B cell (primary cell): Measurements from ENCODE around the gene CCDC83. TPM values are rescaled to one million over a fixed set of nuclear protein-coding genes. Genes with fewer than 3 reads are reported as not detected.
"Not testable (repeated sequence)": the region's sequence is repeated elsewhere in the genome, so short reads cannot be mapped to it uniquely, and the experiment has no call there.

Experiments used
- ATAC-seq: fragments of 200-7000 bp; cut with Tn5 transposase; one replicate; pipeline ENCODE4 v1.10.0; 2021; ENCODE audit warnings: low read depth, mild to moderate bottlenecking, moderate number of reproducible peaks, moderate library complexity
- CTCF ChIA-PET: fragments of 350-600 bp; sonication (Branson Sonifier 250); formaldehyde crosslinking; loops from one replicate; lab custom pipeline; 2021; ENCODE audit warnings: antibody characterized with exemption, inconsistent platforms; lab: Charles Lee
- POLR2A ChIA-PET: fragments of 350-600 bp; sonication (Branson Sonifier 250); formaldehyde crosslinking; loops from one replicate; lab custom pipeline; 2021; ENCODE audit warnings: antibody characterized with exemption; lab: Charles Lee
- DNase-seq: peaks from one replicate; pipeline ENCODE4 v3.0.0; 2013
- H2AFZ ChIP-seq: 2 replicates; pipeline ENCODE4 v1.6.1; 2012; ENCODE audit warnings: mild to moderate bottlenecking, low read depth, low read length; ENCODE audit not compliant: insufficient read depth, poor library complexity, severe bottlenecking
- H3K27ac ChIP-seq, 2 donors: 1 replicate in 1 of 2; 2 replicates in 1 of 2; pipeline ENCODE4 v1.5.1; 2012 to 2013; ENCODE audit warnings: low read length in 2 of 2, mild to moderate bottlenecking in 2 of 2, moderate library complexity in 1 of 2
- H3K27me3 ChIP-seq, 4 experiments: fragments of 200-600 bp in 1 of 4; sonication (generic) in 1 of 4; replicated peaks in 1 of 4; 1 replicate in 2 of 4; 2 replicates in 2 of 4; pipeline versions ENCODE4 v1.6.1 to v1.7.0; 2013 to 2016; ENCODE audit warnings: low read length in 3 of 4, mild to moderate bottlenecking in 2 of 4, mixed read lengths in 1 of 4, moderate library complexity in 1 of 4; ENCODE audit not compliant: insufficient read depth in 4 of 4, control insufficient read depth in 3 of 4; ENCODE audit errors: control extremely low read depth in 1 of 4
- H3K36me3 ChIP-seq, 2 experiments: replicated peaks in 1 of 2; 1 replicate in 1 of 2; 2 replicates in 1 of 2; pipeline versions ENCODE4 v1.6.1 to v1.7.1; 2013; ENCODE audit warnings: low read length in 1 of 2; ENCODE audit not compliant: insufficient read depth in 2 of 2, control insufficient read depth in 1 of 2; ENCODE audit errors: control extremely low read depth in 1 of 2, extremely low read depth in 1 of 2
- H3K4me1 ChIP-seq, 2 donors: fragments of 200-600 bp in 1 of 2; sonication (generic) in 1 of 2; 1 replicate in 1 of 2; 2 replicates in 1 of 2; pipeline versions ENCODE4 v1.5.1 to v1.6.1; 2013 to 2017; ENCODE audit warnings: low read length in 2 of 2; ENCODE audit not compliant: control insufficient read depth in 2 of 2, insufficient read depth in 2 of 2
- H3K4me2 ChIP-seq: replicated peaks from 2 replicates; pipeline ENCODE3; 2012; ENCODE audit warnings: mild to moderate bottlenecking, low read depth, low read length; ENCODE audit not compliant: poor library complexity, severe bottlenecking
- H3K4me3 ChIP-seq, 5 experiments: fragments of 200-600 bp in 1 of 5; sonication (generic) in 1 of 5; 1 replicate in 3 of 5; 2 replicates in 2 of 5; pipeline versions ENCODE4 v1.5.1 to v1.7.0; 2011 to 2016; ENCODE audit warnings: low read length in 4 of 5, mild to moderate bottlenecking in 4 of 5, low read depth in 2 of 5, control low read depth in 1 of 5, moderate library complexity in 1 of 5; ENCODE audit not compliant: insufficient read depth in 1 of 5; ENCODE audit errors: control extremely low read depth in 1 of 5, extremely low read depth in 1 of 5
- H3K79me2 ChIP-seq: fragments of 200-600 bp; sonication (generic); one replicate; pipeline ENCODE4 v1.6.0; 2016; ENCODE audit warnings: low read length; ENCODE audit not compliant: control insufficient read depth, insufficient read depth
- H3K9ac ChIP-seq: fragments of 200-600 bp; sonication (generic); 2 replicates; pipeline ENCODE4 v1.6.1; 2017; ENCODE audit warnings: mild to moderate bottlenecking, low read length, moderate library complexity
- H3K9me3 ChIP-seq, 3 donors: one replicate each; pipeline versions ENCODE4 v1.6.1 to v1.7.1; 2013; ENCODE audit warnings: low read length in 2 of 3; ENCODE audit not compliant: control insufficient read depth in 2 of 3, insufficient read depth in 1 of 3; ENCODE audit errors: control extremely low read depth in 1 of 3
- H4K20me1 ChIP-seq: 2 replicates; pipeline ENCODE4 v1.6.0; 2012; ENCODE audit warnings: mild to moderate bottlenecking, low read length; ENCODE audit not compliant: insufficient read depth, control insufficient read depth, poor library complexity, severe bottlenecking
- H3K27ac Mint-ChIP-seq: one replicate; pipeline ENCODE4 v1.8.0; 2021; ENCODE audit warnings: mixed read lengths
- H3K27me3 Mint-ChIP-seq: one replicate; pipeline ENCODE4 v1.8.0; 2021; ENCODE audit warnings: mixed read lengths
- H3K4me1 Mint-ChIP-seq: one replicate; pipeline ENCODE4 v1.8.0; 2021; ENCODE audit warnings: mixed read lengths
- H3K4me3 Mint-ChIP-seq: one replicate; pipeline ENCODE4 v1.8.0; 2021; ENCODE audit warnings: mixed read lengths
- H3K9me3 Mint-ChIP-seq: one replicate; pipeline ENCODE4 v1.8.0; 2022; ENCODE audit warnings: mixed read lengths; ENCODE audit not compliant: insufficient read depth
- WGBS: methylation state at CpG from one replicate; pipeline ENCODE4 v1.1.5; 2013; ENCODE audit warnings: missing lambda C conversion rate; ENCODE audit not compliant: insufficient coverage; 5-methylcytosine and 5-hydroxymethylcytosine counted together
- intact Hi-C: fragments of 100-400 bp; cut with micrococcal nuclease; formaldehyde crosslinking; loops from one replicate; pipeline ENCODE4 v1.10.0; 2022
- polyA plus RNA-seq: library from polyadenylated mRNA; depleted of rRNA; stranded (reverse); fragments of >200 nt; gene quantifications from 2 replicates; pipeline ENCODE4 v1.2.3, GENCODE V29; 2012
- total RNA-seq, 2 donors: library from RNA; stranded (reverse); fragments of 120-200 nt in 1 of 2; gene quantifications; 1 replicate in 1 of 2; 2 replicates in 1 of 2; pipeline versions ENCODE4 v1.2.3 to v1.2.4, GENCODE V29; 2013 to 2022

The CCDC83 gene
- total and polyA plus RNA-seq, 2 donors (not counting 1 experiment from before 2014, with no cell fraction given): not detected

DNA sequence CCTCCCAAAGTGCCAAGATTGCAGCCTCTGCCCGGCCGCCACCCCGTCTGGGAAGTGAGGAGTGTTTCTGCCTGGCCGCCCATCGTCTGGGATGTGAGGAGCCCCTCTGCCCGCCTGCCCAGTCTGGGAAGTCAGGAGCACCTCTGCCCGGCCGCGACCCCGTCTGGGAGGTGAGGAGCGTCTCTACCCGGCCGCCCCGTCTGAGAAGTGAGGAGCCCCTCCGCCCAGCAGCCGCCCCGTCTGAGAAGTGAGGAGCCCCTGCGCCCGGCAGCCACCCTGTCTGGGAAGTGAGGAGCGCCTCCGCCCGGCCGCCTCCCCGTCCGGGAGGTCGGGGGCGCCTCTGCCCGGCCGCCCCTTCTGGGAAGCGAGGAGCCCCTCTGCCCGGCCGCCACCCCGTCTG, 2.4 kb upstream of the CCDC83 start:
- H3K27ac Mint-ChIP-seq, H3K79me2 ChIP-seq, H3K4me3 Mint-ChIP-seq, H3K9me3 Mint-ChIP-seq, H3K9ac ChIP-seq, H2AFZ ChIP-seq, H3K27me3 Mint-ChIP-seq, H3K27me3 ChIP-seq, H3K4me2 ChIP-seq, POLR2A ChIA-PET, DNase-seq, ATAC-seq, H3K9me3 ChIP-seq, H3K27ac ChIP-seq, H3K36me3 ChIP-seq, H4K20me1 ChIP-seq, H3K4me3 ChIP-seq: not testable (repeated sequence)
- peaks cover 3 to 11% of the 10 kb centered on the region in 2 donors for H3K4me1 ChIP-seq
- intact Hi-C loops: loop anchor here (10.0 kb wide), 1 partner anchor 342 kb away; no protein-coding TSS in a partner anchor
- peaks cover 12% of the 10 kb centered on the region for H3K4me1 Mint-ChIP-seq
- CTCF ChIA-PET: interaction anchor here (1.2 kb wide), 1 partner anchor 436 kb away, joined by 3 read pairs; no protein-coding TSS in a partner anchor
- 99% methylated on average over 30 of the region's 33 CpGs for WGBS

GRCh38 chr11:85853541-85853940, 1.6 kb upstream of the CCDC83 start:
- H3K79me2 ChIP-seq, POLR2A ChIA-PET, H3K27me3 Mint-ChIP-seq, H3K27ac ChIP-seq, H3K9me3 Mint-ChIP-seq, H3K4me3 ChIP-seq, H3K4me3 Mint-ChIP-seq, H3K27ac Mint-ChIP-seq, ATAC-seq, H3K9me3 ChIP-seq, H4K20me1 ChIP-seq, H3K27me3 ChIP-seq, H2AFZ ChIP-seq, H3K9ac ChIP-seq, H3K36me3 ChIP-seq, H3K4me2 ChIP-seq, DNase-seq: not testable (repeated sequence)
- peaks cover 12% of the 10 kb centered on the region for H3K4me1 Mint-ChIP-seq
- no CpG with 5 or more reads among the region's 7 CpGs for whole genome bisulfite sequencing
- intact Hi-C loops: loop anchor here (10.0 kb wide), 1 partner anchor 341 kb away; no protein-coding TSS in a partner anchor
- CTCF ChIA-PET: interaction anchor here (0.6 to 2.7 kb wide), 4 partner anchors 10 to 438 kb away, joined by 3 to 23 read pairs (median 8); no protein-coding TSS in a partner anchor
- H3K4me1 ChIP-seq: peaks cover 3 to 11% of the 10 kb centered on the region in 2 donors
